Measurements from ENCODE around the gene SLC7A5.
"Not testable (repeated sequence)": the region's sequence is repeated elsewhere in the genome, so short reads cannot be mapped to it uniquely, and the experiment has no call there.

- TF ChIP-seq CTCF (IDR thresholded peaks at IDR 0.05): peak; percentile 76 to 94
- TF ChIP-seq POLR2A (IDR thresholded peaks at IDR 0.05): not testable (repeated sequence)
These were observed 40.1 kb upstream of the SLC7A5 start for GRCh38 chr16:87909203-87909935.
